ENCODE results near the gene TRAPPC4. TPM values are rescaled to one million over a fixed set of nuclear protein-coding genes. Genes with fewer than 3 reads are reported as not detected.

The TRAPPC4 gene
- 61.6 and 139 TPM in 2 replicates for total RNA-seq

GRCh38 chr11:119018074-119018938, at the start of gene TRAPPC4, which contains the start of gene RPS25:
TSS of gene TRAPPC4 (plus strand) at chr11:119018766. CDS start at chr11:119018796, 30 bp downstream.
TSS of gene RPS25 (minus strand) at chr11:119018343. CDS start at chr11:119018284, 59 bp downstream.

GRCh38 chr11:118971646-118972045, 46.9 kb upstream of the TRAPPC4 start, which contains the start of gene FOXR1:
TSS of gene FOXR1 (plus strand) at chr11:118971761. CDS start at chr11:118971932, 171 bp downstream.

GRCh38 chr11:118997627-118998387, 20.8 kb upstream of the TRAPPC4 start, which contains the start of gene CENATAC:
TSS of gene CENATAC (plus strand) at chr11:118998138. CDS start at chr11:118998198, 60 bp downstream.

GRCh38 chr11:119030329-119031047, 11.9 kb downstream of the TRAPPC4 start, which contains the start of gene SLC37A4:
TSS of gene SLC37A4 (minus strand) at chr11:119030877.

GRCh38 chr11:119057000-119057769, 38.6 kb downstream of the TRAPPC4 start, which contains the start of gene HYOU1:
TSS of gene HYOU1 (minus strand) at chr11:119057205. CDS start at chr11:119056160, 1,045 bp downstream.

GRCh38 chr11:119067371-119068222, 49.0 kb downstream of the TRAPPC4 start, which contains the start of gene VPS11:
TSS of gene VPS11 (plus strand) at chr11:119067818. CDS start at chr11:119067824, 6 bp downstream.

Other genes starting within 250 kb of the TRAPPC4 start
- 57.4 and 128 TPM in 2 replicates for gene DDX6, start 227.6 kb upstream of the TRAPPC4 start, total RNA-seq
- not detected in 2 replicates for gene CXCR5, start 134.9 kb upstream of the TRAPPC4 start, total RNA-seq
- gene BCL9L, start 92.8 kb upstream of the TRAPPC4 start, total RNA-seq = 21.3 and 49.2 TPM in 2 replicates
- gene UPK2, start 62.5 kb upstream of the TRAPPC4 start, total RNA-seq = not detected in 2 replicates
- not detected in 2 replicates for gene FOXR1, start 47.0 kb upstream of the TRAPPC4 start, total RNA-seq
- 2.3 and 10.1 TPM in 2 replicates for gene CENATAC, start 20.6 kb upstream of the TRAPPC4 start, total RNA-seq
- 2,402 and 3,197 TPM in 2 replicates for gene RPS25, start 423 bp upstream of the TRAPPC4 start, total RNA-seq
- 15.3 and 19.8 TPM in 2 replicates for gene SLC37A4, start 12.1 kb downstream of the TRAPPC4 start, total RNA-seq
- 80.2 and 160 TPM in 2 replicates for gene HYOU1, start 38.4 kb downstream of the TRAPPC4 start, total RNA-seq
- 19.5 and 20.4 TPM in 2 replicates for gene VPS11, start 49.1 kb downstream of the TRAPPC4 start, total RNA-seq
- 41.4 and 51.0 TPM in 2 replicates for gene HMBS, start 66.1 kb downstream of the TRAPPC4 start, total RNA-seq
- gene DPAGT1, start 83.1 kb downstream of the TRAPPC4 start, total RNA-seq = 31.3 and 32.2 TPM in 2 replicates
- 5.6 and 6.0 TPM in 2 replicates for gene C2CD2L, start 88.6 kb downstream of the TRAPPC4 start, total RNA-seq
- 10.1 and 15.5 TPM in 2 replicates for gene HINFP, start 102.8 kb downstream of the TRAPPC4 start, total RNA-seq
- 0.26 and 0.72 TPM in 2 replicates for gene ABCG4, start 130.3 kb downstream of the TRAPPC4 start, total RNA-seq
- 8.5 and 8.9 TPM in 2 replicates for gene NLRX1, start 150.0 kb downstream of the TRAPPC4 start, total RNA-seq
- not detected in 2 replicates for gene NHERF4, start 166.7 kb downstream of the TRAPPC4 start, total RNA-seq
- gene CBL, start 187.6 kb downstream of the TRAPPC4 start, total RNA-seq = 15.8 and 16.5 TPM in 2 replicates

All from epithelial cell of alveolus of lung (primary cell).